HEK293 (cell line): Measurements from ENCODE around the gene NCOA3.
A peak's percentile ranks its signal among the peaks of the same experiment; 100 is the strongest.

ENCODE experiments used
- CTCF ChIA-PET: fragments of 350-600 bp; formaldehyde crosslinking; extraction: SDS; loops from one replicate; lab custom pipeline; 2021; ENCODE audit warnings: antibody characterized with exemption; lab: Yijun Ruan, JAX
- POLR2A ChIA-PET: fragments of 300-600 bp; formaldehyde crosslinking; extraction: SDS; loops from one replicate; lab custom pipeline; 2020; ENCODE audit warnings: antibody characterized with exemption, inconsistent platforms; lab: Yijun Ruan, JAX
- H3K27ac ChIP-seq: fragments of 200-500 bp; sonication (Bioruptor generic); 2 replicates; pipeline ENCODE4 v1.5.1; 2014; ENCODE audit warnings: low read depth, low read length, control low read depth, inconsistent platforms; ENCODE audit errors: extremely low read depth
- H3K36me3 ChIP-seq, 2 experiments: fragments of 200-500 bp in 1 of 2; sonication (Bioruptor generic) in 1 of 2; 1 replicate in 1 of 2; 2 replicates in 1 of 2; pipeline ENCODE4 v1.5.1; 2014 to 2017; ENCODE audit warnings: inconsistent platforms in 2 of 2, low read length in 2 of 2; ENCODE audit not compliant: control insufficient read depth in 2 of 2, insufficient read depth in 1 of 2
- H3K4me1 ChIP-seq: fragments of 200-500 bp; sonication (Bioruptor generic); 2 replicates; pipeline ENCODE4 v1.5.1; 2014; ENCODE audit warnings: mild to moderate bottlenecking, low read length, inconsistent platforms; ENCODE audit not compliant: control insufficient read depth, insufficient read depth
- H3K4me3 ChIP-seq: 2 replicates; pipeline ENCODE4 v1.5.1; 2011; ENCODE audit warnings: low read depth, mild to moderate bottlenecking, control low read depth, low read length, moderate library complexity
- H3K9me3 ChIP-seq: fragments of 200-500 bp; sonication (Bioruptor generic); 2 replicates; pipeline ENCODE4 v1.5.1; 2014; ENCODE audit warnings: low read depth, low read length, inconsistent platforms; ENCODE audit not compliant: control insufficient read depth, insufficient read depth
- CTCF ChIP-seq: fragments of 450-650 bp; formaldehyde crosslinking; IDR thresholded peaks from 2 replicates; pipeline ENCODE4 v1.5.1; 2016; ENCODE audit warnings: missing biosample characterization, missing genetic modification characterization
- GLI2 ChIP-seq: fragments of 450-650 bp; formaldehyde crosslinking; IDR thresholded peaks from 2 replicates; pipeline ENCODE4; 2017; ENCODE audit warnings: missing biosample characterization, missing genetic modification characterization, low read depth, borderline replicate concordance
- GLIS1 ChIP-seq: fragments of 450-650 bp; formaldehyde crosslinking; IDR thresholded peaks from 2 replicates; pipeline ENCODE4 v1.5.1; 2016; ENCODE audit warnings: missing biosample characterization, missing genetic modification characterization
- SP2 ChIP-seq: fragments of 450-650 bp; formaldehyde crosslinking; IDR thresholded peaks from 2 replicates; pipeline ENCODE4 v1.5.1; 2016; ENCODE audit warnings: missing biosample characterization, missing genetic modification characterization
- ZIC2 ChIP-seq: fragments of 450-650 bp; formaldehyde crosslinking; IDR thresholded peaks from 2 replicates; pipeline ENCODE4 v1.5.1; 2016; ENCODE audit warnings: missing biosample characterization, missing genetic modification characterization
- ZNF48 ChIP-seq: fragments of 450-650 bp; formaldehyde crosslinking; IDR thresholded peaks from 2 replicates; pipeline ENCODE4 v1.5.1; 2016; ENCODE audit warnings: missing biosample characterization, missing genetic modification characterization
- ZNF658 ChIP-seq: fragments of 450-650 bp; formaldehyde crosslinking; IDR thresholded peaks from 2 replicates; pipeline ENCODE4; 2016; ENCODE audit warnings: missing biosample characterization, missing genetic modification characterization
- ZNF670 ChIP-seq: fragments of 450-650 bp; formaldehyde crosslinking; IDR thresholded peaks from 2 replicates; pipeline ENCODE4 v1.5.1; 2016; ENCODE audit warnings: missing biosample characterization, missing genetic modification characterization, low read depth
- ZNF76 ChIP-seq: fragments of 450-650 bp; formaldehyde crosslinking; IDR thresholded peaks from 2 replicates; pipeline ENCODE4; 2016; ENCODE audit warnings: low read depth, missing biosample characterization, missing genetic modification characterization, borderline replicate concordance
- ZNF776 ChIP-seq: fragments of 450-650 bp; formaldehyde crosslinking; IDR thresholded peaks from 2 replicates; pipeline ENCODE4 v1.5.0; 2017; ENCODE audit warnings: missing biosample characterization, missing genetic modification characterization, borderline replicate concordance
- ZSCAN4 ChIP-seq: fragments of 450-650 bp; formaldehyde crosslinking; IDR thresholded peaks from 2 replicates; pipeline ENCODE4 v1.5.1; 2017; ENCODE audit warnings: missing biosample characterization, missing genetic modification characterization
- TF ChIP-seq, protein P1 (sequence below): fragments of 450-650 bp; formaldehyde crosslinking; optimal IDR thresholded peaks from 2 replicates; pipeline ENCODE3; 2016; ENCODE audit warnings: missing biosample characterization, mild to moderate bottlenecking, missing genetic modification characterization

NCOA3 gene

DNA sequence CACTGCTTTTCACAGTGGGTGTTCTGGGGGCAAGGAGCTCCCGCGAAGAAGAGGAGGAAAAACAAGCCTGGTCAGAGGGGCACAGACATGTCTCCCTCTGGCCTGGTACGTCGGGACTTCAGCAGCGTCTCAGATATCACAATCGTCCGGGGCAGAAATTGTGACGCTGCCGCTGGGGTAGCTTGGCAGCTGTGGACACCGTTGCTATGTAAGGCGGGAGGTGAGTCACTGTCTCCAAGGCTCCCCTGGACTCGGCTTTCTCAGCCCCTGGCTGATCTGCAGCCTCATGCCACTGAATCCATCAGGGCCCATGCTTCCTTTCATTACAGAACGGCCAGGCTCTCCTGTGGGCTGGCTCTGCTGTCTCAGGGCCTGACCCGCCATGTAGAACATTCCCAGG lies 184.9 kb downstream of the NCOA3 start:
- peaks cover 0 to 62% of the 10 kb centered on the region in 2 experiments; a peak in 2 of 3 replicates for H3K36me3 ChIP-seq
- ChIA-PET CTCF (interaction anchor here (0.6 to 1.0 kb wide), 2 partner anchors 39 to 536 kb away, joined by 3 to 4 read pairs; no protein-coding TSS in a partner anchor), POLR2A (no interaction called here)
- no peak overlapping the region for H3K4me3 ChIP-seq
- H3K27ac ChIP-seq: no peak overlapping the region
- TF ChIP-seq ZNF670 (tag by site-specific recombination): no peak
- no peaks in the 10 kb centered on the region for H3K9me3 ChIP-seq
- H3K4me1 ChIP-seq: no peaks in the 10 kb centered on the region

DNA sequence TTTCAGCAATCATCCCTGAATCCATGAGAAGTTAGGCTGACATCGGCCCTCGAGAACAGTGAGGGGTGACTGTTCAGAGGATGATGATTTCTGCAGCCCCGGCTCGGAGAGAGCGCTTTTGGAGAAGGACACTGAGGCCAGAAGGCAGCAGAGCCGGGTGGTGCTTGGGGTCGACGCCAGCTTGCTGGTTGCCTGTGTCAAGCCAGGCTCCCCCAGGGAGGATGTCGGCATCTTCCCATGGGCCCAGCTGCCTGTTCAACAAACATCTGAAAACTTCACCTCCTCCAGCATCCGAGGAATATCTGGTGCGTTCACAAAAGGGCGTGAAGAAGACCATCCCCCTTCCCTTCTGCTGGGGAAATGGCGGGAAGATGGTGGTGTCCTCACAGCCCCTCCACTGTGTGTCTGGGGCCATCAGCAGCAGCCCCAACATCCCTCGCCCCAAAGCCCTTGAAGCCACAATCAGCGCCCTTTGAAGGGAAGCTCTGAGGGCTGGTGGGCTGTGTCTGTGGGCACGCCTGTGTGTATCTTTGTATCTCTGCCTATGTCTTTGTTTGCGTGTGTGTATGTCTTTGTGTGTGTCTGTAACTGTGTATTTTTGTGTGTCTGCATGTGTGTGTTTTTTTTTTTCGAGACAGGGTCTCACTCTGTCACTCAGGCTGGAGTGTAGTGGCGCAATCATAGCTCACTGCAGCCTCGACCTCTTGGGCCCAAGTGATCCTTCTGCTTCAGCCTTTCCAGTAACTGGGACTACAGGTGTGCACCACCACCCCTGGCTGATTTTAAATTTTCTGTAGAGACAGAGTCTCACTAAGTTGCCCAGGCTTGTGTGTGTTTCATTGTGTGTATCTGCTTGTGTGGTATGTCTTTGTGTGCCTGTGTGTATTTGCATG lies 185.7 kb downstream of the NCOA3 start:
- Histone ChIP-seq H3K4me3 (no peak overlapping the region), H3K27ac (no peak overlapping the region), H3K4me1 (no peaks in the 10 kb centered on the region), H3K9me3 (no peaks in the 10 kb centered on the region), H3K36me3 (peaks cover 0 to 57% of the 10 kb centered on the region in 2 experiments; a peak in 1 of 3 replicates)
- TF ChIP-seq, protein P1, sequence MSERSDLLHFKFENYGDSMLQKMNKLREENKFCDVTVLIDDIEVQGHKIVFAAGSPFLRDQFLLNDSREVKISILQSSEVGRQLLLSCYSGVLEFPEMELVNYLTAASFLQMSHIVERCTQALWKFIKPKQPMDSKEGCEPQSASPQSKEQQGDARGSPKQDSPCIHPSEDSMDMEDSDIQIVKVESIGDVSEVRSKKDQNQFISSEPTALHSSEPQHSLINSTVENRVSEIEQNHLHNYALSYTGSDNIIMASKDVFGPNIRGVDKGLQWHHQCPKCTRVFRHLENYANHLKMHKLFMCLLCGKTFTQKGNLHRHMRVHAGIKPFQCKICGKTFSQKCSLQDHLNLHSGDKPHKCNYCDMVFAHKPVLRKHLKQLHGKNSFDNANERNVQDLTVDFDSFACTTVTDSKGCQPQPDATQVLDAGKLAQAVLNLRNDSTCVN: no peak
- TF ChIP-seq SP2 (no peak), ZSCAN4 (no peak), GLI2 (tag by site-specific recombination) (no peak)
- ChIA-PET CTCF (interaction anchor here (0.6 to 1.0 kb wide), 2 partner anchors 9 to 38 kb away, joined by 3 read pairs; no protein-coding TSS in a partner anchor), POLR2A (no interaction called here)

GRCh38 chr20:47688385-47689381 lies 187.0 kb downstream of the NCOA3 start:
- no peak overlapping the region for H3K4me3 ChIP-seq
- peaks cover 0 to 45% of the 10 kb centered on the region in 2 experiments; a peak in 1 of 3 replicates for H3K36me3 ChIP-seq
- ChIA-PET POLR2A (no interaction called here), CTCF (interaction anchor here (1.7 to 1.8 kb wide), 2 partner anchors 10 to 933 kb away, joined by 6 read pairs; no protein-coding TSS in a partner anchor)
- TF ChIP-seq ZIC2 (no peak), ZNF658 (tag by site-specific recombination) (no peak), GLIS1 (tag by site-specific recombination) (peak; percentile 41), ZNF48 (tag by site-specific recombination) (no peak), ZNF776 (tag by site-specific recombination) (no peak), ZNF76 (tag by site-specific recombination) (no peak), CTCF (no peak)
- H3K27ac ChIP-seq: no peak overlapping the region
- H3K4me1 ChIP-seq: no peaks in the 10 kb centered on the region
- no peaks in the 10 kb centered on the region for H3K9me3 ChIP-seq
